Stimulated activated naive B cell treated with anti-CD40 and anti-IgM and Interleukin-4, amounts not matched to agents 10 μg/mL and 1 μg/mL and 100 μg/mL, for 72 hours (primary cell): ENCODE measurements around the gene ROBO1.
A peak's percentile ranks its signal among the peaks of the same experiment; 100 is the strongest.

Source experiments
- ATAC-seq, 2 donors: fragments of 150-1000 bp; cut with Tn5 transposase; replicated peaks; 2 replicates each; pipeline ENCODE4 v1.10.0; 2021; ENCODE audit warnings: moderate library complexity in 1 of 2
- DNase-seq: peaks from one replicate; pipeline ENCODE4 v3.0.0; 2021
- H3K27ac Mint-ChIP-seq: one replicate; pipeline ENCODE4 v1.8.0; 2022; ENCODE audit warnings: mild to moderate bottlenecking, mixed read lengths
- H3K27me3 Mint-ChIP-seq, 2 donors: one replicate each; pipeline ENCODE4 v1.8.0; 2022; ENCODE audit warnings: mixed read lengths in 2 of 2
- H3K36me3 Mint-ChIP-seq, 2 donors: one replicate each; pipeline ENCODE4 v1.8.0; 2022; ENCODE audit warnings: mixed read lengths in 2 of 2, mild to moderate bottlenecking in 1 of 2
- H3K4me1 Mint-ChIP-seq, 2 donors: one replicate each; pipeline ENCODE4 v1.8.0; 2022; ENCODE audit warnings: mixed read lengths in 2 of 2, mild to moderate bottlenecking in 1 of 2
- H3K4me3 Mint-ChIP-seq, 2 donors: one replicate each; pipeline ENCODE4 v1.8.0; 2022; ENCODE audit warnings: mild to moderate bottlenecking in 2 of 2, mixed read lengths in 2 of 2, moderate library complexity in 1 of 2
- H3K9me3 Mint-ChIP-seq, 2 donors: one replicate each; pipeline ENCODE4 v1.8.0; 2022; ENCODE audit warnings: mixed read lengths in 2 of 2, mild to moderate bottlenecking in 1 of 2

Gene ROBO1

GRCh38 chr3:78613421-78613879 lies 1154.3 kb downstream of the ROBO1 start:
- Mint-ChIP-seq H3K4me1 (no peaks in the 10 kb centered on the region), H3K4me3 (no peak overlapping the region)

GRCh38 chr3:78611278-78611677 lies 1156.5 kb downstream of the ROBO1 start:
- H3K36me3 Mint-ChIP-seq, result no peaks in the 10 kb centered on the region
- ATAC-seq, result no peak
- H3K27ac Mint-ChIP-seq, result no peak overlapping the region
- peaks cover 0 to 4% of the 10 kb centered on the region in 2 donors for H3K9me3 Mint-ChIP-seq
- DNase-seq, result no peak
- H3K27me3 Mint-ChIP-seq, result no peaks in the 10 kb centered on the region
- no peak overlapping the region for H3K4me3 Mint-ChIP-seq
- no peaks in the 10 kb centered on the region for H3K4me1 Mint-ChIP-seq

More at GRCh38 chr3:78613421-78613879, 1154.3 kb downstream of the ROBO1 start:
- no peaks in the 10 kb centered on the region for H3K36me3 Mint-ChIP-seq
- DNase-seq, result no peak
- no peak for ATAC-seq
- H3K27me3 Mint-ChIP-seq, result no peaks in the 10 kb centered on the region
- peaks cover 0 to 4% of the 10 kb centered on the region in 2 donors for H3K9me3 Mint-ChIP-seq
- H3K27ac Mint-ChIP-seq, result no peak overlapping the region

GRCh38 chr3:78610462-78611125 lies 1157.2 kb downstream of the ROBO1 start:
- H3K36me3 Mint-ChIP-seq, result no peaks in the 10 kb centered on the region
- H3K27ac Mint-ChIP-seq, result no peak overlapping the region
- H3K9me3 Mint-ChIP-seq, result peaks cover 0 to 4% of the 10 kb centered on the region in 2 donors
- no peaks in the 10 kb centered on the region for H3K27me3 Mint-ChIP-seq
- DNase-seq (no peak), ATAC-seq (no peak)
- no peaks in the 10 kb centered on the region for H3K4me1 Mint-ChIP-seq
- no peak overlapping the region for H3K4me3 Mint-ChIP-seq

- no peak overlapping the region for H3K4me3 Mint-ChIP-seq
- H3K4me1 Mint-ChIP-seq, result no peaks in the 10 kb centered on the region
- no peaks in the 10 kb centered on the region for H3K27me3 Mint-ChIP-seq
- DNase-seq, result no peak
- H3K36me3 Mint-ChIP-seq, result no peaks in the 10 kb centered on the region
- no peak overlapping the region for H3K27ac Mint-ChIP-seq
- no peak for ATAC-seq
- peaks cover 0 to 4% of the 10 kb centered on the region in 2 donors for H3K9me3 Mint-ChIP-seq
These were observed 1161.0 kb downstream of the ROBO1 start for GRCh38 chr3:78606756-78607155.

GRCh38 chr3:78605178-78605577 lies 1162.6 kb downstream of the ROBO1 start:
- ATAC-seq, result no peak
- DNase-seq, result no peak
- Mint-ChIP-seq H3K27me3 (no peaks in the 10 kb centered on the region), H3K4me1 (no peaks in the 10 kb centered on the region), H3K27ac (no peak overlapping the region), H3K36me3 (no peaks in the 10 kb centered on the region), H3K4me3 (no peak overlapping the region), H3K9me3 (peaks cover 0 to 4% of the 10 kb centered on the region in 2 donors)

- no peaks in the 10 kb centered on the region for H3K27me3 Mint-ChIP-seq
- no peak overlapping the region for H3K4me3 Mint-ChIP-seq
- H3K4me1 Mint-ChIP-seq, result no peaks in the 10 kb centered on the region
- ATAC-seq, result no peak
- DNase-seq, result no peak
- H3K9me3 Mint-ChIP-seq, result peaks cover 0 to 4% of the 10 kb centered on the region in 2 donors
- no peaks in the 10 kb centered on the region for H3K36me3 Mint-ChIP-seq
- H3K27ac Mint-ChIP-seq, result no peak overlapping the region
These were observed 1163.5 kb downstream of the ROBO1 start for GRCh38 chr3:78604341-78604740.

GRCh38 chr3:78601249-78601648 lies 1166.5 kb downstream of the ROBO1 start:
- Mint-ChIP-seq H3K27ac (no peak overlapping the region), H3K4me1 (no peaks in the 10 kb centered on the region), H3K36me3 (no peaks in the 10 kb centered on the region), H3K9me3 (no peaks in the 10 kb centered on the region), H3K4me3 (no peak overlapping the region), H3K27me3 (no peaks in the 10 kb centered on the region)
- no peak for DNase-seq
- ATAC-seq, result no peak

GRCh38 chr3:78589778-78590177 lies 1178.0 kb downstream of the ROBO1 start:
- Mint-ChIP-seq H3K9me3 (peaks cover 2 to 4% of the 10 kb centered on the region in 2 donors), H3K27me3 (no peaks in the 10 kb centered on the region), H3K27ac (no peak overlapping the region), H3K36me3 (no peaks in the 10 kb centered on the region), H3K4me3 (no peak overlapping the region), H3K4me1 (no peaks in the 10 kb centered on the region)
- DNase-seq, result no peak
- ATAC-seq, result no peak

- peaks cover 2 to 6% of the 10 kb centered on the region in 2 donors for H3K9me3 Mint-ChIP-seq
These were observed 1178.7 kb downstream of the ROBO1 start for GRCh38 chr3:78588906-78589621.

GRCh38 chr3:78580681-78581080 lies 1187.1 kb downstream of the ROBO1 start:
- Mint-ChIP-seq H3K27me3 (no peaks in the 10 kb centered on the region), H3K36me3 (no peaks in the 10 kb centered on the region), H3K4me1 (no peaks in the 10 kb centered on the region), H3K4me3 (no peak overlapping the region), H3K27ac (no peak overlapping the region), H3K9me3 (peaks cover 5 to 6% of the 10 kb centered on the region in 2 donors)
- DNase-seq (no peak), ATAC-seq (no peak)

More at GRCh38 chr3:78588906-78589621, 1178.7 kb downstream of the ROBO1 start:
- H3K27ac Mint-ChIP-seq, result no peak overlapping the region
- H3K36me3 Mint-ChIP-seq, result no peaks in the 10 kb centered on the region
- no peaks in the 10 kb centered on the region for H3K27me3 Mint-ChIP-seq
- no peaks in the 10 kb centered on the region for H3K4me1 Mint-ChIP-seq
- no peak for DNase-seq
- no peak overlapping the region for H3K4me3 Mint-ChIP-seq
- ATAC-seq, result no peak

GRCh38 chr3:78571486-78571885 lies 1196.3 kb downstream of the ROBO1 start:
- no peaks in the 10 kb centered on the region for H3K4me1 Mint-ChIP-seq
- H3K4me3 Mint-ChIP-seq, result no peak overlapping the region
- no peak for DNase-seq
- no peak for ATAC-seq
- H3K27me3 Mint-ChIP-seq, result no peaks in the 10 kb centered on the region
- H3K9me3 Mint-ChIP-seq, result peaks cover 3 to 4% of the 10 kb centered on the region in 2 donors
- no peak overlapping the region for H3K27ac Mint-ChIP-seq
- H3K36me3 Mint-ChIP-seq, result no peaks in the 10 kb centered on the region

GRCh38 chr3:78570496-78570895 lies 1197.3 kb downstream of the ROBO1 start:
- DNase-seq (no peak), ATAC-seq (no peak)
- Mint-ChIP-seq H3K4me3 (no peak overlapping the region), H3K27me3 (no peaks in the 10 kb centered on the region), H3K27ac (no peak overlapping the region), H3K9me3 (peaks cover 3 to 7% of the 10 kb centered on the region in 2 donors), H3K36me3 (no peaks in the 10 kb centered on the region), H3K4me1 (no peaks in the 10 kb centered on the region)

GRCh38 chr3:78569804-78570203 lies 1198.0 kb downstream of the ROBO1 start:
- no peaks in the 10 kb centered on the region for H3K36me3 Mint-ChIP-seq

GRCh38 chr3:78565712-78566111 lies 1202.1 kb downstream of the ROBO1 start:
- Mint-ChIP-seq H3K4me1 (no peaks in the 10 kb centered on the region), H3K4me3 (no peak overlapping the region), H3K27ac (no peak overlapping the region)

More at GRCh38 chr3:78569804-78570203, 1198.0 kb downstream of the ROBO1 start:
- H3K9me3 Mint-ChIP-seq, result peaks cover 5 to 7% of the 10 kb centered on the region in 2 donors
- H3K27me3 Mint-ChIP-seq, result no peaks in the 10 kb centered on the region
- H3K4me1 Mint-ChIP-seq, result no peaks in the 10 kb centered on the region
- DNase-seq (no peak), ATAC-seq (peak in 1 of 2 donors; percentile 27)
- H3K4me3 Mint-ChIP-seq, result no peak overlapping the region
- no peak overlapping the region for H3K27ac Mint-ChIP-seq

GRCh38 chr3:78562328-78562727 lies 1205.5 kb downstream of the ROBO1 start:
- H3K27me3 Mint-ChIP-seq, result no peaks in the 10 kb centered on the region
- no peak for DNase-seq
- peaks cover 5 to 15% of the 10 kb centered on the region in 2 donors for H3K9me3 Mint-ChIP-seq
- H3K36me3 Mint-ChIP-seq, result no peaks in the 10 kb centered on the region
- H3K4me3 Mint-ChIP-seq, result no peak overlapping the region
- ATAC-seq, result no peak
- H3K4me1 Mint-ChIP-seq, result no peaks in the 10 kb centered on the region
- no peak overlapping the region for H3K27ac Mint-ChIP-seq

More at GRCh38 chr3:78565712-78566111, 1202.1 kb downstream of the ROBO1 start:
- no peak for ATAC-seq
- no peaks in the 10 kb centered on the region for H3K27me3 Mint-ChIP-seq
- no peaks in the 10 kb centered on the region for H3K36me3 Mint-ChIP-seq
- peaks cover 7 to 15% of the 10 kb centered on the region in 2 donors for H3K9me3 Mint-ChIP-seq
- no peak for DNase-seq
